HEK293T (cell line): ENCODE data around the gene MIER1.

ENCODE experiments used
- ELF4 ChIP-seq: fragments of 450-650 bp; IDR thresholded peaks from 2 replicates; pipeline ENCODE4 v1.6.1; 2017; ENCODE audit warnings: antibody characterized with exemption
- FOXA1 ChIP-seq: fragments of 450-650 bp; IDR thresholded peaks from 2 replicates; pipeline ENCODE4 v1.6.1; 2016; ENCODE audit warnings: mild to moderate bottlenecking
- HDGF ChIP-seq: fragments of 450-650 bp; IDR thresholded peaks from 2 replicates; pipeline ENCODE4 v1.6.1; 2017; ENCODE audit warnings: antibody characterized with exemption, borderline replicate concordance
- NFRKB ChIP-seq: fragments of 450-650 bp; IDR thresholded peaks from 2 replicates; pipeline ENCODE4 v1.6.1; 2016; ENCODE audit warnings: mild to moderate bottlenecking, moderate library complexity
- PKNOX1 ChIP-seq: fragments of 450-650 bp; IDR thresholded peaks from 2 replicates; pipeline ENCODE4 v1.6.1; 2016
- SP1 ChIP-seq: fragments of 450-650 bp; IDR thresholded peaks from 2 replicates; pipeline ENCODE4 v1.6.1; 2017

GRCh38 chr1:66930823-66931174, 6.0 kb downstream of the MIER1 start:
- no peak for TF ChIP-seq NFRKB
- TF ChIP-seq HDGF = no peak
- TF ChIP-seq ELF4 = no peak
- TF ChIP-seq SP1 = no peak
- no peak for TF ChIP-seq PKNOX1
- TF ChIP-seq FOXA1 = no peak
